A549 (cell line): ENCODE measurements around the gene STX18. TPM values are rescaled to one million over a fixed set of nuclear protein-coding genes. Genes with fewer than 3 reads are reported as not detected.

Source experiments
- polyA plus RNA-seq, 4 experiments: library from polyadenylated mRNA; depleted of rRNA in 3 of 4; stranded (reverse); fragments of >200 nt; fragmentation: RNase III in 1 of 4; extraction: RNeasy Plus Mini Kit Qiagen cat#74134 plus additional on column Dnase treatment in 1 of 4; gene quantifications; 2 replicates in 3 of 4; 3 replicates in 1 of 4; pipeline ENCODE4 v1.2.3, GENCODE V29; 2011 to 2017

The STX18 gene
- polyA plus RNA-seq, 2 of the 4 experiments (the other 2 are of a cell fraction) = 13.4 to 19.6 TPM

Other genes starting within 250 kb of the STX18 start
- gene NSG1, start 154.9 kb downstream of the STX18 start, polyA plus RNA-seq (2011; rRNA removed) = 0.34 and 0.44 TPM in 2 replicates
- 0.25 to 0.49 TPM (median 0.26 TPM) in 3 replicates for gene NSG1, start 154.9 kb downstream of the STX18 start, polyA plus RNA-seq (2017; fragmentation: RNase III; extraction: RNeasy Plus Mini Kit Qiagen cat#74134 plus additional on column Dnase treatment)